ENCODE data around the gene GOLGA8N.

The GOLGA8N gene

DNA sequence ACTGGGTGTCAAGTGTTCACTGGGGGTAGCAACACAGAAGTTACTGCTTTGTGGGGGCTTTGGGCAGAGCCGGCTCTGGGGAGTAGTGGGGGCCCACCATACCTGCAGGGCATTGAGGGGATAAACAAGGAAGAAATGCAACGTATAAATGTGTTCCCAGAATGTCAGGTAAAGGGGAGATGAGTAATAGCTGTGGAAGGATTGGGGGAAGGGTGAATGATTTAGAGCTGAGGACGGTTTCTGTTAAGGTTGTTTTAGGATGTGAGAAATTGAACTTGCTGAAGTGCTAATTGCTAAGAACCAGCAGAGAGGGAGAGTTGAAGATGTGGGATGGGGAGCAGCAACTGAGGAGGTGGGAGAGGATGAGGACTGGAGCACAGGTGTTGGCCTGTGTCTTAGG, 58.9 kb downstream of the GOLGA8N start:
- no peak for DNase-seq

- no peak for DNase-seq
These were observed 62.8 kb downstream of the GOLGA8N start for GRCh38 chr15:32656091-32656490.

- no peak for DNase-seq
These were observed 63.2 kb downstream of the GOLGA8N start for GRCh38 chr15:32656496-32656895.

Data from 8988T (cell line).